Stimulated activated CD4-positive, alpha-beta T cell treated with anti-CD3 and anti-CD28 coated beads, TNF-alpha, amount 100 ng/mL, for 4 hours (primary cell): Measurements from ENCODE around the gene AEBP1.

ENCODE experiments used
- DNase-seq, 3 experiments: peaks; one replicate each; pipeline ENCODE4 v3.0.0-alpha.2; 2020; ENCODE audit warnings: low read depth in 3 of 3

AEBP1 gene

GRCh38 chr7:44066494-44067063 lies 37.6 kb upstream of the AEBP1 start:
- no peak for DNase-seq

DNA sequence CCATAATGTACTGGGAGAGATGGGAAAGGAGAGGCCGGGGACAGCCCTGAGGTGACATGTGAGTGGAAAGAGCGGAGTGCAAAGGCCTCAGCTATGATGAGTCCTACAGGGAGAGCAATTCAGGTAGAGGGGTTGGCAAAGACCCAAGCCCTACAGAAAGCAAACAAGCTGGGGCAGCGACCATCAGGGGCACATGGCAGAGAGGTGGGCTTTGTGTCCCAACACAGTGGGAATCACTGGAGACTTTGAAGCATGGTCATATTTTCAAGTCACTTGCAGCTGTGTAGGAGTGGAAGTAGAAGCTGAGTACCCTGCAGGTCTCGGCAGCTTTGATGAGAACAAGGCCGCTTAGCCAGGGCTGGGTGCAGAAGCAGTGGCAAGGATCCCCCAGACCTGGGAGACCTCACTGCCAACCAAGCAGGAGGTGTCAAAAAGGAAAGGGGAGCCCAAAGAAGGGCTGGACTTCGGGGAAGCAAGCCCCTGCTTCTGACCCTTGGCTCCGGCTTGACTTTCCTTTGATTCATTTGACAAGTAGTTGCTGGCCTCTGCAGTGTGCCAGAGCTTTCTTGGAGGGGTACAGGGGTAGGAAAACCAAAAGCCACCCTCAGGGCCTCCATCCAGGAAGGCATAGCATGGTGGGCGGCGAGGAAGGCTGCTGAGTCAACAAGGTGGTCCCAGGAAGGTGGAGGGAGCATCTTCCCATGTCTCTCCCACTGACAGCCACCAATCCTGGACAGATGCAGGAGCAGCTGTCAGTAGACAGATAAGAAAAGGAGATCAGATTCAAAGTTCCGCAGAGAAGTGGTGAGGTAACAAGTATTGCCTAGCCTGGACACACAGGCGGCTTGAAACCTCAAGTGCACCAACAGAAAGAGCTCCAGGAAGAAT lies 36.8 kb upstream of the AEBP1 start:
- no peak for DNase-seq

- DNase-seq = no peak
Observed at GRCh38 chr7:44068054-44068453, 36.1 kb upstream of the AEBP1 start.

GRCh38 chr7:44071726-44072363 lies 32.3 kb upstream of the AEBP1 start:
- DNase-seq = no peak

DNA sequence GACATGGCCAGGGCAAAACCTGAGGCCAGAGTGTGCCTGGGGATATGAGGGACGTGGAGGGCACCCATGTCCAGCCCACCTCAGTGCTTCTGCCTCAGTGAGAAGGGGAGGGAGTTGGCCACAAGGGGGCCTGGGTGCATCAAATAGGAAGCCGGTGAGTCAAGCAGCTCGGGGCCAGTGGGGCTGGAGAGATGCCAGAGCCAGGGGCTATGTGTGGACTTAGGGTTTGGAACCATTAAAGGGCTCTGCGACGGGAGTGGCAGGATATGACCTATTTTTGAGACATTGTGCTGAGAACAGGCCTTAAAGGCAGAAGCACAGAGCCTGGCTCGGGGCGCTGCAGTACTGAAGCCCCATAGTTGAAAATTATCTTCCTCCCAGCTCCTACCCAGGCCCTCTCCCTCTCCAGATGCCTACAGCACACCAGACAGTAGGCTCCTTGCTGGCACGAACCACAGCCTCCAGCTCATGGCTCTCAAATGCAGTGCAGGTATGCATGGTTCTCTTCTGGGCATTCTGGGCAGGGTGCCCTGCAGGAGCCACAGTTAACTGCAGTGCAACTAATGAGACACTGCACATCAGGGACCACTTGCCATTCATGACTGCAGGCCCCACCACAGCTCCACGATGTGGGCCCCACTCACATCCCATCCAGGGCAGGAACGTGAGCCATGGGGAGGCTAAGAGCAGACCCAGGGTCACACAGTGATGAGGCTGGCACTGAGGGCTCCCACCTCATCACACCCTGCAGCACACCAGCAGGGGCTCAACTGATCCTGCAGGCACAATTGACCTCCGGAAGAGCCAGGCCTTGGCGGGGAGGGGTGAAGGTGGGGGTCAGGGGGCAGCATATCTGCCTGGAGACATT lies 31.5 kb upstream of the AEBP1 start:
- no peak for DNase-seq

DNA sequence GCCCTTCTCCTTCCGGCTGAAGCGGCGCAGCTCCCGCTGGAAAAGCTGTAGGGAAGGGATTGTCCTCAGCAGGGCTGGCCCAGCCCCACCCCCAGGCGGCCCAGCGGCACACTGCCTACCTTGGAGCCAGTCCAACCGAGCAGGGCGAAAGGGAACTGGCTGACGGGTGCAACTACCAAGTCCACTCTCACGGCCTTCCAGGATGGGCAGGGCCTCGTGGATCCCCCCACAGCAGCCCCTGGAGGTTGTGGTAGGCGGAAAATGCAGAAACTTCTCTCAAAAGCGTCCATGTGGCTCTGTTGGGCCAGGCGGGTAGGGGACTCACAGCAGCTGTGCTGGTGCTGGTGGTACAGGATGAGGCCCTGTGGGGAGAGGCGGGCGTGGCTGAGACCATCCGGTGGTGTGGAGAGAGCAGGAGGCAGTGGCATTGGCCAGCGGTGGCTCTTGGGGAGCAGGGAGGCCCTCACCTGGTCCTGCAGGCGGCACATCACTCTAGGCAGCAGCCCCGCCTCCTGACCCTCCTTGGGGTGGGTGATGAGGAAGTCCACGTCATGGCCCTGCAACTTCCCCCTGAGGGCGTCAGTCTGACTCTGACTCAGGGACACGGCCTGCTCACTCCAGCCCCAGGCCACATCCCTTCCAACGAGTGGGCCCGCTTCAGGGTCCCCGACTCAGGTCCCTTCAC lies 30.3 kb upstream of the AEBP1 start:
- DNase-seq = no peak

- no peak for DNase-seq
Observed at GRCh38 chr7:44074349-44074695, 29.8 kb upstream of the AEBP1 start.

- DNase-seq = no peak
Observed at GRCh38 chr7:44075296-44076075, 28.7 kb upstream of the AEBP1 start.

DNA sequence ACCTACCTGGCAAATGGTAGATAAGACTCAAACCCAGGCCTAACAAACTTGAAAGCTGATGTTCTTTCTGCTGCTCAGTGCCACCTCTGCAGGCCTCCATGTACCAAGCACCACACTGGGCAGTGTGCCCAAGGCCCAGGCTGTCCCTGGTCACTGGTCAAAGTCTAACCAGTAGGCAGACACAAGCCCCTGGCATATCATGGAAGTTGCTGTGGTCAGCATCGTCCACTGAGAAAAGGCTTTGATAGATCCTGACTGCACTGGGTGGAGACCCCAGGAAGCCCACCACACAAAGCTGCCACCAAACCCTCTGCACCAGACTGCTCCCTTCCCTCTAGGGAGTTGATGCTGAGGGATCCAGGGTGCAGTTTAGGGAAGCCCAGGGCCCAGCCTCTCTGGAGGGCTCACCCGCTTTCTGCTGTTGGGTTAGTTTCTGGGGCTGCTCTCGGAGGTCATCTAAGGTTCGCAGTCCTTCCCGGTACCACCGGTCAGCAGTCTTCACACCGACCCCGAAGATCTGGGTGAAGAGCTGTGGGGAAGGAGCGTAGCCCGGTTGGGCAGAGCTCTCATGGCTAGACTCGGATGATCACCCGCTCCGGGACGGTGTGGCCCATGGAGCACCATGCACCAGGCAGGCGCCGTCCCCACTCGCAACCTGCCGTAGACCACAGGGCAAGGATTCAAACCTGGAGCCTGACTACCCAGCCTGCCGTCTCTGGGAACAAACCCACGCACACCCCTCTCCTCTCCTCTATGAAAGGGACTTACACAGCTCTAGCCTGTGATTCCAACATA lies 27.8 kb upstream of the AEBP1 start:
- no peak for DNase-seq

- no peak for DNase-seq
Observed at GRCh38 chr7:44077061-44077460, 27.1 kb upstream of the AEBP1 start.

- no peak for DNase-seq
Observed at GRCh38 chr7:44077681-44078091, 26.5 kb upstream of the AEBP1 start.

DNA sequence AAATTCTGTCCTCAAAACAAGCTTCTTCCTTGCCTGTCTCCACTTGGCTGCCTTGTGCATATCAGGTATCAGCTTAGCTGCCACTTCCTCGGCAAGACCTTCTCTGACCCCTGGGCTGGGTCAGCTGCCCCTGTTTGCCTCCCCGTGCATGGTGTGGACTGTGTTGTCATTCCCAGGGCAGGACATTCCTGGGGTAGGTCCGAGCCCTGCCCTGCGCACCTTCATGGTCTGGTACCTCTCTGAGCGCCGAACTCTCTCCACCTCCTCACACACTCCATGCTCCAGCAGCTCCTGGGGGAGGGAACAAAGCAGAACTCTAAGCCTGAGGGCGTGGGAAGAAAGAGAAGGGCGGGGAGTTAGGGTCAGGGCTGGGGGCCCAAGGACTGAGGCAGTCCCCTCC lies 25.6 kb upstream of the AEBP1 start:
- no peak for DNase-seq

GRCh38 chr7:44079331-44080021 lies 24.7 kb upstream of the AEBP1 start:
- DNase-seq = no peak

- DNase-seq = no peak
Observed at GRCh38 chr7:44080118-44080517, 24.0 kb upstream of the AEBP1 start.

DNA sequence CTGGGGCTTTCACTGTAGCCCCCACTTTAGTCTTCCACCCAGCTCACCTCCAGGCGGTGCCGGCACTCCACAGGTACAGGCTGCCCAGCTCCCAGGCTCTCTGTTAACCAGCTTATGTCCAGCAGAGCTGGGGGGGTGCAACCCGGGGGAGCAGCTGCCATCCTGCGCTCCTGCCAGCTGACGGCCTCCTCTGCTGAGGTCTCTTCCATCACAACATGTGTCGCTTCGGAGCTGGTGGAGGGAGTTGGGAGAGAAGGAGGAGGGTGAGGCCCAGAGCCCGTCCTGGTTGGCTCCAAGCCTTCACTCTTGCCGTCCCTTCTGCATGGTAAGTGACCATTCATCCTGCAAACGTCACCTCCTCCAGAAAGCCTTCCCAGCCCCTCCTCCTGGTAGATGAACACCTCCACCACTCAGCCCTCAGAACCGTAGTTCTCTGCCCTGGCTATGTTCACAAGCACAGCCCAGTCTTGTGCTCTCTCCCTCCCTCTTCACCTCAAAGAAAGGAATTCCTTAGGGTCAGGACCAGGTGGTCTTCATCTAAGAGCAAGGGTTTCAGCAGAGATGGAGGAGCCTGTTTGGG lies 23.4 kb upstream of the AEBP1 start:
- DNase-seq = no peak

DNA sequence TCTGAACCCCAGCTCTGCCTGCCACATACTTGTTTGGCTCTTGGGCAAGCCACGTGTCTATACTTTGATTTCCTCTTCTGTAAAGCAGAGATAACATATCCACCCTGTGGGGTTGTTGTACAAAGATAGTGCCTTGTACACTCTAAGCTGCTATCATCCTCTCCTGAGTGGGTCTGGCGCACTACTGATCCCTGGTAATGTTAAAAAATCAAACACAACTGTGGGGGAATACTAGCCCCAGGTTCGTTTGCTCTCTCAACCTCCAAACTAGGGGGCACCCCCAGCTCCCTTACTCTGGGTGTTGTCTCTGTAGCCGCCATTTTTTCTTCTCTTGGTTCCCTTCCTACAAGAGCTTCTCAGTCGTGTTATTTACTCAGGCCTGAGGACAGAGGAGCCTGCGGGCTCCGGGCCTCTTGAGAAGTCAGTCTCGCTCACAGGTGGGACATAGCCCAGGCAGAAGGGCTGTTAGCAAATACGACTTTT lies 22.8 kb upstream of the AEBP1 start:
- DNase-seq = no peak

DNA sequence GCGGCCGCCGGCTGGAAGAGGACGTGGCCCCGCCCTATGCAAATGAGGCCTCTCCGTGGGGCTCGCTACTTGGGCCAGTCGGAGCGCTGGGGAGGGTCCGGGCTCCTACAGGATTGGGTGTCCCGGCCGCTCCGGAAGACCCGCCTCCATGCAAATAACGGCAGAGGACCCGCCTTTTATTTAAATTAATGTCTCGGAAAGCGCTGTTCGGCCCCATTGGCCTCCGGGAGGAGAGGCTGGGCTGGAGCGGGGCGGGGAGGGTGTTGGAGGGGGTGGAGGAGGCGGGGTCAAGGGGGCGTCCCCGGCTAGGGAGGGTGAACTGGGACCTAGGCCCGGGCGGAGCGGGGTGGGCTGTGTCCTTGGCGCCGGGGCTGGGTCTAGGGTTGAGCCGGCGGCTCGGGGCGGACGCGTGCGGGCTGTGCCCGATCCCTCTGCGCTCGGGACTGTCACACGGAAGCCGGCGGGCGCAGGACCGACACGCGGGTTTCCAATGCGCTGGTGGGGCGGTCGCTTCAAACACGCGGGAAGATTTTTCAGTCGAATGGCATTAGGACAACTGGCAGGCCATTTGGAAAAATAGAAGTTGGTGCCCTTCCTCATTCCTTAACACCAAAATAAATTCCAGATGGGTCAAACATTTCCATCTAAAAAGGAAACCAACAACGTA lies 21.5 kb upstream of the AEBP1 start:
- peak; percentile 94 to 97 (median 95) for DNase-seq

- DNase-seq = no peak
Observed at GRCh38 chr7:44083796-44084195, 20.3 kb upstream of the AEBP1 start.
